Spinal cord (tissue), 4 donors: Measurements from ENCODE around the gene KRTAP22-1. TPM values are rescaled to one million over a fixed set of nuclear protein-coding genes. Genes with fewer than 3 reads are reported as not detected.

ENCODE experiments used
- polyA plus RNA-seq, 2 donors: library from polyadenylated mRNA; unstranded; fragments of 120-200 nt; gene quantifications; one replicate each; pipeline ENCODE4 v1.2.1, GENCODE V29; 2013; ENCODE audit not compliant: insufficient read length in 2 of 2
- small RNA-seq: library from RNA; depleted of rRNA; stranded (forward); fragments of <200 nt; gene quantifications from one replicate; pipeline ENCODE3, GENCODE V24; 2014; ENCODE audit warnings: low replicate concordance
- total RNA-seq, 2 donors: library from RNA; depleted of rRNA in 1 of 2; stranded (reverse); fragments of 120-200 nt in 1 of 2; fragments of >200 nt in 1 of 2; gene quantifications; one replicate each; pipeline versions ENCODE4 v1.2.3 to v1.2.4, GENCODE V29; 2013 to 2014

The KRTAP22-1 gene
- total and polyA plus RNA-seq, 4 donors, result not detected

Small RNA genes within 50 kb of the gene (small RNA-seq; reads per million reads assigned to genes)
- gene KRTAP20-1, result not detected
- gene KRTAP20-3, result not detected
- gene KRTAP20-4, result not detected
- not detected for gene KRTAP22-1
- gene KRTAP22-2, result not detected

Other genes starting within 250 kb of the KRTAP22-1 start
- not detected for gene KRTAP13-2, start 228.8 kb upstream of the KRTAP22-1 start, total RNA-seq
- not detected for gene KRTAP13-2, start 228.8 kb upstream of the KRTAP22-1 start, polyA plus RNA-seq
- gene KRTAP13-1, start 205.1 kb upstream of the KRTAP22-1 start, total RNA-seq, result not detected
- not detected for gene KRTAP13-1, start 205.1 kb upstream of the KRTAP22-1 start, polyA plus RNA-seq
- not detected for gene KRTAP13-3, start 175.2 kb upstream of the KRTAP22-1 start, total RNA-seq
- gene KRTAP13-3, start 175.2 kb upstream of the KRTAP22-1 start, polyA plus RNA-seq, result not detected
- gene KRTAP13-4, start 170.9 kb upstream of the KRTAP22-1 start, total RNA-seq, result not detected
- not detected for gene KRTAP13-4, start 170.9 kb upstream of the KRTAP22-1 start, polyA plus RNA-seq
- gene KRTAP15-1, start 160.8 kb upstream of the KRTAP22-1 start, total RNA-seq, result not detected
- not detected for gene KRTAP15-1, start 160.8 kb upstream of the KRTAP22-1 start, polyA plus RNA-seq
- gene KRTAP19-1, start 120.7 kb upstream of the KRTAP22-1 start, total RNA-seq, result not detected
- gene KRTAP19-1, start 120.7 kb upstream of the KRTAP22-1 start, polyA plus RNA-seq, result not detected
- not detected for gene KRTAP19-2, start 113.7 kb upstream of the KRTAP22-1 start, total RNA-seq
- not detected for gene KRTAP19-2, start 113.7 kb upstream of the KRTAP22-1 start, polyA plus RNA-seq
- gene KRTAP19-3, start 109.1 kb upstream of the KRTAP22-1 start, total RNA-seq, result not detected
- gene KRTAP19-3, start 109.1 kb upstream of the KRTAP22-1 start, polyA plus RNA-seq, result not detected
- not detected for gene KRTAP19-4, start 103.9 kb upstream of the KRTAP22-1 start, total RNA-seq
- gene KRTAP19-4, start 103.9 kb upstream of the KRTAP22-1 start, polyA plus RNA-seq, result not detected
- not detected for gene KRTAP19-5, start 98.9 kb upstream of the KRTAP22-1 start, total RNA-seq
- gene KRTAP19-5, start 98.9 kb upstream of the KRTAP22-1 start, polyA plus RNA-seq, result not detected
- gene KRTAP19-6, start 59.2 kb upstream of the KRTAP22-1 start, total RNA-seq, result not detected
- not detected for gene KRTAP19-6, start 59.2 kb upstream of the KRTAP22-1 start, polyA plus RNA-seq
- gene KRTAP19-7, start 39.8 kb upstream of the KRTAP22-1 start, total RNA-seq, result not detected
- gene KRTAP19-7, start 39.8 kb upstream of the KRTAP22-1 start, polyA plus RNA-seq, result not detected
- not detected for gene KRTAP22-2, start 10.7 kb upstream of the KRTAP22-1 start, total RNA-seq
- not detected for gene KRTAP22-2, start 10.7 kb upstream of the KRTAP22-1 start, polyA plus RNA-seq
- gene KRTAP6-3, start 8.6 kb upstream of the KRTAP22-1 start, total RNA-seq, result not detected
- not detected for gene KRTAP6-3, start 8.6 kb upstream of the KRTAP22-1 start, polyA plus RNA-seq
- not detected for gene KRTAP6-2, start 2.2 kb upstream of the KRTAP22-1 start, total RNA-seq
- gene KRTAP6-2, start 2.2 kb upstream of the KRTAP22-1 start, polyA plus RNA-seq, result not detected
- gene KRTAP6-1, start 12.8 kb downstream of the KRTAP22-1 start, total RNA-seq, result not detected
- gene KRTAP6-1, start 12.8 kb downstream of the KRTAP22-1 start, polyA plus RNA-seq, result not detected
- not detected for gene KRTAP20-1, start 15.3 kb downstream of the KRTAP22-1 start, total RNA-seq
- not detected for gene KRTAP20-1, start 15.3 kb downstream of the KRTAP22-1 start, polyA plus RNA-seq
- gene KRTAP20-4, start 19.5 kb downstream of the KRTAP22-1 start, total RNA-seq, result not detected
- not detected for gene KRTAP20-4, start 19.5 kb downstream of the KRTAP22-1 start, polyA plus RNA-seq
- not detected for gene KRTAP20-2, start 34.1 kb downstream of the KRTAP22-1 start, total RNA-seq
- gene KRTAP20-2, start 34.1 kb downstream of the KRTAP22-1 start, polyA plus RNA-seq, result not detected
- not detected for gene KRTAP20-3, start 41.8 kb downstream of the KRTAP22-1 start, total RNA-seq
- not detected for gene KRTAP20-3, start 41.8 kb downstream of the KRTAP22-1 start, polyA plus RNA-seq
- not detected for gene KRTAP21-3, start 117.7 kb downstream of the KRTAP22-1 start, total RNA-seq
- not detected for gene KRTAP21-3, start 117.7 kb downstream of the KRTAP22-1 start, polyA plus RNA-seq
- not detected for gene KRTAP21-2, start 146.2 kb downstream of the KRTAP22-1 start, total RNA-seq
- not detected for gene KRTAP21-2, start 146.2 kb downstream of the KRTAP22-1 start, polyA plus RNA-seq
- gene KRTAP21-1, start 154.3 kb downstream of the KRTAP22-1 start, total RNA-seq, result not detected
- not detected for gene KRTAP21-1, start 154.3 kb downstream of the KRTAP22-1 start, polyA plus RNA-seq
- not detected for gene KRTAP8-1, start 212.2 kb downstream of the KRTAP22-1 start, total RNA-seq
- not detected for gene KRTAP8-1, start 212.2 kb downstream of the KRTAP22-1 start, polyA plus RNA-seq
- gene KRTAP7-1, start 228.7 kb downstream of the KRTAP22-1 start, total RNA-seq, result not detected
- gene KRTAP7-1, start 228.7 kb downstream of the KRTAP22-1 start, polyA plus RNA-seq, result not detected